ENCODE data around the gene TM9SF3.

TM9SF3 gene

DNA sequence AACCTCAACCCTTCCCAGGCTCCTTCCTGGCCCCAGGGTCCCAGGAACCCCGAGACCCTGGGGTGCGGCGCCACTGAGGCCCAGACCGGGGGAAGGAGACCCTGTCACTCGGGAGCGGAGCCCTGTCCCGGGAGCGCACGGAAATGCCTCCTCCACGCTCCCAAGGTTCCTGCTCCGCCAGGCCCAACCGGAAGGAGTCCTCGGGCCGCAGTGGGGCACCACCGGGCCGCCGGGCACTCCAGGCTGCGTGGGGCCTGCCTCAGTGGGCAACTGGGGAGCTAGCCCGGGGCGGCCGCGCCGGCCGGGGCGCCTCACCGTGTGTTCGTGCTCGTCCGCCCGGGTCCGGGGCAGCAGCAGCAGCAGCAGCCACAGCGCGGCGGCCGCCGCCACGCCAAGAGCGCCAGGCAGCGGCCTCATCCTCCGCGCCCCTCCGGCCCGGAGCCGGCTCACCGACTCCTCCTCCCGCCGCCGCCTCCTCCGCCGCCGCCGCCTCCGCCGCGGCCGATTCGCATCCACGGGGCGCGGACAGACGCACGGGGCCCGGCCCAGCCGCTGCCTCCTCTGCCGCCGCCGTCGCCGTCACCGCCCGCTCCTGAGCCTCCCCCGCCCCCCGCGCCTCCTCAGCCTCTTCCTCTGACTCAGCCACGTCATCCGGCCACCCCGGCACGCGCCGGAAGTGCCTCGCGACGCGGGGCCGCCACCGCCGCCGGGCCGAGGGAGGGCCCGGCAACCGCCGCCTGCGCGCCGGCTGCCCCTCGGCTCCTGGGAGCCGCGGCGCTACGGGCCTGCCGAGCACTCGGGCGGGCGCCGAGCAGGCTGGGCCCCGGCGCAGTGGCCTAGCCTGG is at the start of gene TM9SF3:
Gene TM9SF3, minus strand, starts transcription at position 594 of the 845 bp plus-strand sequence. Its CDS starts 177 bp downstream, at position 417.
- no peak for DNase-seq

DNA sequence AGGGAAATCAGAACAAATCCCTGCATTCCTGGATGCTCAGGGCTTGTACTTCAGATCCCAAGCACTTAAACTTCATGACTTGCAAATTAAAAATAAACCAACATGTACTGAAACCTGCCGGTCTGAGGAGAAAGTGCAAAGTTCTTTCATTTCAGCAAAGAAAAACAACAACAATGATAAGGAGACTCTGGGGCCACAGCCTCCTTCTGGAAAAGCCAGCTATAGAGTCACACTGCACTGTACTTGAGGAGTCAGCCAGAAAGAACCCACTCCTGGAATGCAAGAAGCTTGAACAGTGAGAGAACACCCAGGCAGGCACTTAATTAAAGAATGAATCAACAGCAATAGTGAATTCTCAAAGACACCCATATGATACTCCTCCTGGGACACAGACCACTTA is 49.7 kb upstream of the TM9SF3 start:
- no peak for DNase-seq

DNA sequence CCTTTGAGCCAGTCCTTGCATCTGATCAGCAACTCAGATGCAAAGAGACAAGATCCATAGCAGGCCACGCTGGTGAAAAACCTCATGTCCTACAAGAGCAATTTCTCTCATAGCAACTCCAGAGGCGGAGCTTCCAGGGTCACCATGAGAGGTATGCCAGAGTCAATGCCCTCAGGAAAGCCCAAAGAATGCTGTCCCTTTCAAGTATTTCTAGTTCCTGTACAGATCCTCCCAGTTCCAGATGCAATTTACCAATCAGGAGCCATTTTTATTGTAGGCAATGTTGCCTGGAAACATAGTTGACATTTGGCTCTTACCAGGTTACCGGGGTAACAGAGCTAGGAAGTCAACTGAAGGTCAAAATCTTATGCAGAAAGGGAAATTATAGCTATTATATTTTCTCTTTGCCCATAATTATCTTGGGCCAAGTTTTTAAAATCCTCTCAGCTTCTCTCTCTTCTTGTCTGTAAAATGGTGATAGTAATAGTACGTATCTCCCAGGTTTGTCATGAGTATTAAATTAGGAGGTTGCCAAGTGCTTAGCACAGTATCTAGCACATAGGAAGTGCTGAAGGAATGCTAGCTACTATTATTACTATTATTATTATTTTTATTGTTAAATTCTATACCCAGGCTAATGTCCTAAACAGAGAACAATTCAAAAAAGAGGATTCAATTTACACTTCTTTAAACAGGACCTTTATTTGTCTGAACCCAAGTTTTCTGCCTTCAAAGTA is 46.3 kb upstream of the TM9SF3 start:
- no peak for DNase-seq

DNA sequence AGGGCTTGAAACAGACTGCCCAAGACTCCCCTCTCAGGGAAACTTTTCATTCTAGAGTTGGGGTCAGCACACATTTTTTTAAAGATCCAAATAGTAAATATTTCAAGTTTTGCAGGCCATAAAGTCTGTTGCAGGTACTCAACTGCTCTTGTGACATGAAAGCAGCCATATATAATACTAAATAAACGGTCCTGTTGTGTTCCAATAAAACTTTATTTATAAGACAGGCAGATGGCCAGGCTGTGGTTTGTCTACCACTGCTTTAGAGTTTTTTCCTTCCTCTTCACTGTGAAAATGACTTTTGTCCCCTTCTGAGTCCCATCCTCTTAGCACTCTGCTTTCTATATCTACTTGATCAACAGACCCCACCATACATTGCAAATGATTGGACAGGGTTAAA is 40.5 kb upstream of the TM9SF3 start:
- no peak for DNase-seq

DNA sequence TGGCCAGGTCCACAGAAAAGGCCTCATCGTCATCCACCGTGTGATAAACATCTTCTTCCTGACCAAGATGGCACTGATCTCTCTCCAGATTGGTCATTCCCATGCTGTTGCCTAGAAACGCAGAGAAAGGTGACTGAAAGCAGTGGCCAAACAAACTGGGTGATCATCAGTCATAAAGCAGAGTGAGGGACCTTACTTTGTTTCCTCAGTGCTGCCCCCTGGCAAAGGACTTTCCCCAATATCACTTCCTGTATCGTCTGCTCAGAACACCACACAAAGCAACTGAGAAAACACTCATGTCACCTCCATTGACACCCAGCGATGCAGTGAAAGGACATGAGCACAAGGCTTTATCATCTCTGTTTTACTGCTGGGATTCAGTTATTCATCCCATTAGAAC is 40.0 kb upstream of the TM9SF3 start:
- no peak for DNase-seq

DNA sequence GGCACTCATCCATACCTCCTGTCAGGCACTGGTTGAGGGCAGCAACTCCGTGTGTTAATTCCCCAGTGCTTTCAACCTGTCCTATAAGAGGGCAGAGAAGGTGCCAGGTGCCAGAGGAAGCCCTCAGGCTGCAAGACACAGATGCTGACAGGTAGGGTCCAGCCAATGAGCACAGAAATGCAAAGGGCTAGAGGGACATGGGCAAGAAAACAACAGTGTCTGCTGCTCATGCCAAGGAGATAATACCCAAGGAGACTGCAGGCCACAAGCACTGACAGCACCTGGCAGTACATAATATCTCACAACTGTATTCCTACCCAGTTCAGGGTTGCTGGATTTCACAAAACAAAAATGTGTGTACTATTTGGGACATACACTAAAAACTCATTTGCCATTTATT is 38.4 kb upstream of the TM9SF3 start:
- DNase-seq, result no peak

DNA sequence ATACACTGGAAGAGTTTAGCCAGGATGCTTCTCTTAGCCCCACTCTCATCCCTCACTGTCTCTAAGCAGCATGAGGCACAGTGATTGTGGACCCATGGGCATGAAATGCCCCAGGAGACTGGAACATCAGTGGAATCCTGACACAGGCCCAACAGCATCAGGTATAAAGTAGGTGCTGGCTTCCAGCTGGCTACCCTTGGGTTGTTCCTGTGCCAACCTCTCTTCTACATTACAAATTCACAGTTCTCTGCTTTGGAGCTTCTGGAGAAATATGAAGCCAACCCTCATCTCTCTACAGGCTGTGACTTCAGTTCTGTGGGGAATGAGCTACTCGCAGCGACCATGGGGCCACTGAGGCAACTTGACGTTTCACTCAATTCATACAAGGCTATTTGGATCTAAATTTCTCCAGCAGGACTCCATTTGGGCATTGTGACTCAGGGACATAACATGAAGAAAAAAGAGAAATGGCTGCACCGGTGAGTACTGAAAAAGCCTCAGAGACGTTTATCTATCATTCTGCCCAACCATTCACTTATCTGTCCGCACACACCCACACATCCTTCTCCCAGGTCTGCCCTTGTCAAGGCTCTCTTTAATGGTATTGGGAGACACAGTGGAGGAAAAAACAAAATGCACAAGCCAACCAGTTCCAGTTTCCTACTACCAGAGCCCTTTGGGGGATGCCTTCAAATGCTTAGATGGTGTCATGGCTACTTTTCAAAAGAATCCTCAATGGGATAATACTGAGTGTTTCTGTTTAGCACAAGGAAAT is 35.4 kb upstream of the TM9SF3 start:
- DNase-seq, result no peak

DNA sequence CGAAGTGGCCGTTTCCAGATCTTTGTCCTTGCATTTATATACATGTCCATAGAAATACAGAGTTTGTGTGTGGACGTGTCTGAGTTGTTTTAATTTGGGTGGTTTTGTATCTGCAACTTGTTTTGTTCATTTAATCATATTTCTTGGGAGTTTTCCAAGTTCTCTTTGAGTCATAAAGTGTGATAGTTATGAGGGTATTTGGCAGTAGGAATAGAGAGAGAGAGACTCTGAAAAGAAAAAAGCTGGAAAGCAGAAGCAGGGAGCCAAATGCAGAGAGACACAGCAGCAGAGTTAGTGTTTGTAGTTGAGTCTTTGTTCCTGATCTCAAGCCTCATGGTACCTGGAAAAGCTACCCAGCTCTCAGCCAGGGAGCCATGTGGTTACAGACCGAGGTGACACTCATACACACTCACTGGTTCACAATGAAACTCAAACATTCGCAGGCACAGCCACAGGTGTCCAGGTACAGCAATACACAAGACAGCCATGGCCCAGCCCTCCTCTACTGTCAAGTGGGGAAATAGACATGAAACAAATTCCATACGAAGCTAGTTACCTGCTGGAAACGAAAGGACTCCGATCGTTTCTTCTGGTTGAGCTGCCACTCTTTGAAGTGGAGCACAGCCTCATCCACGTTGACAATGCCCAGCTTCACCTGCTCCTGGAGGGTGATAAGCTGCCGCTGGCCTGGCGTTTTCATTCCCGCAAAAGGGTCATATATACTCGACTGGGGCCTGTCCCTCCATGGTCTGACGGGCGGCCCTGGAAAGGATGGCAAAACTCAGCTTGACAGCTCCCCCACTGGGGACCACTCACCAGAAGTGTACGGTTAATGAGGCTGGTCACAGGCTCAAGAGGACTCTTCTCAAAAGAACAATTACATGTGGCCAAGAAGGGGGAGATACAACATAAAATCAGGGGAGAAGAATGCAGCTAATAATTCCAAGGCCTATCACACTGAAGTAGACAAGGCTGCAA is 33.3 kb upstream of the TM9SF3 start:
- peak; percentile 21 for DNase-seq

DNA sequence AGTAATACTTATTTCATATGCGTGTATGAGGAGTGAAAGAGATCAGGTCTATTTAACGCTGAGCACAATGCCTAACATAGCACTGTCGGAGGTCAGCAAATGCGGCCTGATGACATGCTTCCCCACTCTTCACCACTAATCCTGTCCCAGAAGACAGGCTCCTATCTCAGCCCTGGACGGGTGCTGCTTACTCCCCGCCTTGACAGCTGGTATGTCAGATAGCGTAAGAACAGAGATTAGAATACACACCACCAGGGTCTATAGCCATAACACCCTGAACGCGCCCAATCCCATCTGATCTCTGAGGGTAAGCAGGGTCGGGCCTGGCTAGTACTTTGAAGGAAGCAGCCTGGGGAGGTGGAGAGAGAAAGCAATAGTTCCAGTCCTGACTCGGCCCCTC is 32.3 kb upstream of the TM9SF3 start:
- no peak for DNase-seq

DNA sequence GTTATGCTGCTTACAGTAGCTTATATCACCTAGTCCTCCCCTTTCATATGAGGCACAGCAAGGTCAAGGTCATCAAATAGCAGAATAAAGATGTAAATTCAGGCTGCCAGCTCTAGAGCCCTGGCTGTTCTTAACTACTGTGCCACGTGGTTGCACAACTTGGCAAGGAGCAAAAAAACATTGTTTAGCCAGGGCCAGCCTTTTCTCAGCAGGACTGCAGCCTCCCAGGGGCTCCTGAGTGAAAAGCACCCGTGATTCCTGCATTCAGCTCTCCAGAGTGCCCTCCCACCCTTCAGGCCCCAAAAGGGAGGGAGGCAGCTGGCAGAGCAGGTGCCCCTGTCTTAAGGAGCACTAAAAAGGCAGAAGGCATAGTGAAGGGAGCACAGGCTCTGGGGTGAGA is 31.8 kb upstream of the TM9SF3 start:
- no peak for DNase-seq

DNA sequence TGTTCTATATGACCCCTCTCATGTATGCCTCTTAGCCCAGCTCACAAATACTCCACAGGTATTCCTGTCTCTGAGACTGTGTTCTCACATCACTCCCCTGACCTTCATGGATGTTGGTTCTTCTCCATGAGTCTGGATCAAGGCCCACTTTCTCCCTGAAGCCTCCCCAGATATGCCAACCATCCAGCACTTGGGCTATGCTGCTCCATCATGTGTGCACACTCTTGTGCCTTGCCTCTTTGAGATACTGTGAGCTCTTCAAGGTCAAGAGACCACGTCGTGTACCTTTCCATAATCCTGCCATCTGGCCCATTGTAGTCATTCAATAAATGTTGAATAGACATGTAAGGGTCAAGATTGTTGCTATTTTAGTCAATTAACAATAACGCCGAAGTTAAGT is 30.1 kb upstream of the TM9SF3 start:
- no peak for DNase-seq

DNA sequence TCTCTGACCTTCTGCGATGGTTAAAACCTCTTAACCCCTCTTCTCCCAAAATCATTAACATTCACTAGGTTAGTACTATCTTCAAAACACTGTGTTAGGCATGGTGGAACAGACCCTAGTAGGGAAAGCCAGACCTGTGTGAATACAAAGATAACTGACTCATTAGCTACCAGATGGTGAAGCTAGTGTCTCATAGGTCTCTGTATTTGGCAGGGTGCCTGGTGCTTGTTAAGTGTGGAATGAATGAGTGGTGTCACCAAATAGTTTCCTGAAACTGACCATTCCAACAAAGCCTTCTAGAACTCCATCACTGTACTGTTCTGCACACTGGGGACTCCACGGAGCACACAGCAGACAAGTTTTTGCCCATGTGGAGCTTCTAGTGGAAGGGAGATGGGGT is 27.7 kb upstream of the TM9SF3 start:
- DNase-seq, result peak; percentile 43

DNA sequence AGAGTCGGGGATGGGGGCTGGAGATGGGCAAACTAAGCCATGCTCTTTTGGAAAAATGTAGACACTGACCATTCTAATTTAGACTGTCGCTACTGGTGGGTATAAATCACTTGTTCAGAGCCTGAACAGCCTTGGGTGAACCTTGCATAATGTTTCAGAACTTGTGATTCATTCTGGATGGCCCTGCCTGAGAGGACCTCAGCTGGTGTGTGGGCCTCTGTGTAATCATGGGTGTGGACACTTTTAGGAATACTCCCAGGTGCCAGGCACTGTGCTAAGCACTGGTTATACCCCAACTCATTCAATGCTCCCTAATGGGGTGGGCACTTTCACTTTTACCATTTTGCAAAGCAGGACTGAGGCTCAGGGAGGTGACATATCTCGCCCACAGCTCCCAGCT is 26.8 kb upstream of the TM9SF3 start:
- DNase-seq, result no peak

DNA sequence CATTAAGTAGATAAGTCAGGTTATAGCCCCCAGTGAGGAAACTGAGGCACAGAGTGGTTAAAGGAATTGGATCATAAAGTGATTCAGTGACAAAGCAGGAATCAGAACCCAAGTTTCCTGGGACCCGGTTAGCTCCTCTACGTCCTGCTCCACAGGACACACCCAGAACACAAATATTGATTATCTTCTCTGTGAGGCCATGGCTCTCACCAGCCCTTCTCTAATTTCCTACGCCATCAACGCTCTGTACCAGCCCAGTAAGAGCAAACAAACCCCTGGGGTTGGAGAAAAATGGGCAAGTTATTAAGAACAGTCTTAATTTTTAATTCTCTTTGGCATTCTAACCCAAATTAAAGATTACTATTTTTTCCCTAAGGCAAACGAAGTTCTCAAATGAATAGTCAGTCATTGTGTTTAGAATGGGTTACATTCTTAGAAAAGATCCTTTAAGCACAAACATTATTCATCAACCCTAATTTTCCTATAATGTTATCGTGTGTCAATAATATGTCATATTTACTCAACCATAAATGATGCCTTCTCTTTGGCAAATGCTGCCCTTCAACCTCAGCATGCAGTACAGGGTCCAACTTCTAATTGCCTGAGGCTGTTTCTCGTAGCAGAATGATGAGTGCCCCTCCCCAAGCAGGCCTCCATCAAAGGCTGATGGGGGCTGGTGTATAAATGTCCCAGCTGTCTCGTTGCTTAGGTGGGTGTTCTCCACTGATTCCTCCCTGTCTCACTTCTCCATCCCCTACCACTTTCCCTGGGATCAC is 25.4 kb upstream of the TM9SF3 start:
- DNase-seq, result no peak

DNA sequence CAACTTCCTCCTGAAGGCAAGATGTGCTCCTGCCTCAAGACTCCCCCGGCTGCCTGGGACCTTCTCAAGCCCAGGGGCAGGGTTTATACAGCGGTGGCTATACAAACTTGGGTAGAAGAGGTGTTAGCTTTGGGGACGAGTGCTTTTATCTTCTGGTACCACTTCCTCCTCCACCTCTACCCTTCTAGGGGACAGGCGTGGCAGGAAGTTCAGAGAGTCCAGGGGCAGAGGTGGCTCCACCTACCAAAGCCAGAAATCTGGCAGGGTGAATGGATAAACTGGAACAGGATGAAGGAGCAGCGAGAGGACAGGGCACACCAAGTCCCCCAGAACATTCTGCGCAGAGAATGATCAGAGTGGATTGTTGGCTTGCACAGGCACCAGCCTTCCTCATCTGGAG is 24.0 kb upstream of the TM9SF3 start:
- DNase-seq, result no peak

DNA sequence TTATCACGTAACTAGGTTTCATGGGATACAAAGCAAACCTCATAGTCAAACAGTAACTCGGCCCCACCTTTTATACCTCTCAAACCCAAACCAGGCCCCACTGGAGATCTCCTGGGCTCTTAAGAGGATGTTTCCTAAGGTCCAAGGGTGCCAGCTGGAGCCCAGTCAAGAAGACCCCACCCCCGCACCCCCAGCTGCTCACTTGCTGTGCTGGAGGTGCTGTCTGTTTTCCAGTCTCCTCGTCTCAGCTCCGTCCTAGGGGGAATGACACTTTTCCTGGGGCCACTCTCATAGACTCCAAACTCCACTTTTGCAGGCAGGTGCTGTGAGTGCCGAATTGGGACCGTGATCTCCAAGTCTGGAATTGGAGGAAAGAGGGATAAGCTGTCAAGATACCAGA is 22.7 kb upstream of the TM9SF3 start:
- DNase-seq, result no peak

DNA sequence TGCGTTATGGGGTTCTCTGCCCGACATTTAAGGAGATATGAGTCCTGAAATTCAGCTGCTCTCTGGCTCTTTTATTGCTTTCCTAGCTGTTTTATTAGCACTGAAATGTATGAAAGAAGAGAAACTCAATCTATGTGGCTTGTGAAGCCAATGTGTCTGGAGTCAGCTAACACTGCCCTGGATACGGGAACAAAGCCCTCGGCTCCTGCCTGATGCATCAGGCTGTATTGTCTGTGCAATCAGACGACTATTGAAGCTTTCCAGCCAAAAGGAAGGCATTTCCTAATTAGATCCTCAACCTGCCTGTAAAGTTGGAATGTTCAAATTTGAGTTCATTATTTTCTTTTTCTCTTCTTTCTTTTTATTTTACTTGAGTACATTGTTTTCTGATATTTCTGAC is 22.0 kb upstream of the TM9SF3 start:
- DNase-seq, result no peak

DNA sequence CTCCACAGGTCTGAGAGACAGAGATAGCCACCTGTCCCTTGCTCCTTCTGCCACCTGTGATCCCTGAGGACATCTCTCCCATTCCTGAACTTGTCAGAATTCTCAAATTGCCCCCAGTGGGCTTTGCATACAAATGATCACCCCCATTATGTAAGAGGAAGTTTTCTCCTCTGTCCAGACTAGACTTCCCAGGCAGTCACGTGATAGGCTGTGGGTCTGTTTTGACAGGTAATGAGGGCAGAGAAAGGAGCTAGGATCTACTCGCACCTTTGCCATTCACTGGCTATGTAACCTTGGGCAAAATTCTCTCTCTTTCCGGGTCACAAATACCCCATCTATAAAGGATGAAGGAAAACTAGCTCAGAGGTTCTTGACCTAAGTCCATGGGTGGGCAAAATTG is 21.4 kb upstream of the TM9SF3 start:
- no peak for DNase-seq

DNA sequence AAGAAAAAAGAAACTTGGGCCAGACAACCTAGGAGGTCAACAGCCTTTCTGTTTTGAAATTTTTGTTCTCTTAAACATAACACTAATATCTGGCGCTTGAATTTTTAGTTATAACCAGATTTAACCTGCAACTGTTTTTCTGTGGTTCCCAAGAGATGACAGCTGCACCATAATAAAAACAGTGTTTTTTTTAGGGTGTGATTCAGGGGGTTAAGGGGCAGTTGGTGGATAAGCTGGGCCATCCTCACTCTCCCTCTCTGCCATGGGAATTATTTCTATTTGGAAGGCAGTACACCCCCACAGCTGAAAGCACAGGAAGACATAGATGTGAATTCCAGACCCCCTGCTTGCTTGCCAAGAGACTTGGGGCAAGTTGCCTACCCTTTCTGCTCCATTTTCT is 20.1 kb upstream of the TM9SF3 start:
- DNase-seq, result no peak

DNA sequence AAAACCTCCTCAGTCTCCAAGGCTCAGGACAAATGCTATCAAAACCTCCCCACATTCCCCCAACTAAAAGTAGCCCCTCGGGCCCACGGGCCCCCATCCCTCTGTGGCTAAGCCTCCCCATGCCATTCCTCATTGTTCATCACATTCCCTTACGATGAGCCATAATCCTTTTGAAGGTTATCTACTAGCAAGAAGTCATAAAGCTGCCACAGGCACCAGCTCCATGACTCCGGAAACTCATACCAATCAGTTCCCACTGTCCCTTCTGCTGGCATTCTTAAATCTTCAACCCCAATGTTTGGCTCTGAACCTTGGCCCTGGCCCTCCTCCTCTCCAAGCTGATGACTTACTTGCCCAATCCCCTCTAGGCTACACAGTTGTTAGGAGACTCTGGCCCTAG is 19.4 kb upstream of the TM9SF3 start:
- no peak for DNase-seq

DNA sequence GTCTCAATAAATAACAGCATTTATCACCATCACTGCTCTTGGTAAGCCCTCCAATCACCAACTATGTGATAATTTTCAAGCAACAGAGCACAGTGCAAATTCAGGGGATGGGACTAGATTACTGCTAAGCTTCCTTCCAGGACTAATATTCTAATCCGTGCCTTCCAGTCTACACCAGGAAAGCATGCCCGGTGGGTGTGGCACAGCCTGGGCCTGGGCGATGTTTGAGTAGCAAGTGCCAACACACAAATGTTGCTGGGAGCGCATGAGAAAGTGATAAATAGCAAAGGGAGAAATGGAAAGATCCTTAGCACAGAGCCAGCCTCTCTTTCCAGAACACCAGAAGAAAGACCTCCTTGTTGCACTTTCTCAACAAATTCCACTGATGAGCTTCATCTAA is 13.5 kb upstream of the TM9SF3 start:
- no peak for DNase-seq

DNA sequence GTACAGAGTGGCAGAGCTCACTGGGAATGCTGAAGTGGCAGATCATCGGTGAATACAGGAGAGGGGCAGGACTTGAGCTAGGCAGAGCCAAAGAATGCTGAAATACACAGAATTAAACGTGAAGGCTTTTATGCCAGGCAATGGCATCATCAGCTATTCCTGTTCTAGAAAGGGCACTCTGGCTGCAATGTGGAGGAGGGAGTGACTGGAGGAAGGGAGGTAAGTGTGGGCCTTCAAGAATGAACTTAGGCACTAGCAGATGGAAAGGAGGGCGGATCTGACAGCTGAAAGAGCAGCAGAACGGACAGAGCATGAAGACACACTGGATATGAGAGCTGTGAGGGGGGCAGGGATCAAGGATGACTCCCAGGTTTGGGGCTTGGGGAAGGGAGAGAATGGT is 12.0 kb upstream of the TM9SF3 start:
- DNase-seq, result no peak
